Coronary artery (tissue), 2 donors: ENCODE results near the gene XXYLT1.

ENCODE experiments used
- DNase-seq: peaks from one replicate; pipeline ENCODE4 v3.0.0-alpha.2; 2017; ENCODE audit warnings: low spot score
- H3K27ac ChIP-seq, 2 donors: fragments of 200-600 bp; sonication (generic); one replicate each; pipeline ENCODE4 v1.5.1; 2016 to 2019
- H3K4me3 ChIP-seq: fragments of 200-600 bp; sonication (generic); 2 replicates; pipeline ENCODE4 v1.5.1; 2016; ENCODE audit warnings: mild to moderate bottlenecking, moderate library complexity
- CTCF ChIP-seq: fragments of 200-600 bp; sonication (generic); IDR thresholded peaks from one replicate; pipeline ENCODE4 v1.5.1; 2019; ENCODE audit warnings: antibody characterized with exemption

Gene XXYLT1

GRCh38 chr3:195060531-195061291 lies 210.2 kb downstream of the XXYLT1 start:
- DNase-seq: no peak
- Histone ChIP-seq H3K27ac (no peak overlapping the region), H3K4me3 (no peak overlapping the region)
- no peak for TF ChIP-seq CTCF

- Histone ChIP-seq H3K4me3 (no peak overlapping the region), H3K27ac (no peak overlapping the region)
- TF ChIP-seq CTCF: no peak
- no peak for DNase-seq
These were observed 210.8 kb downstream of the XXYLT1 start for GRCh38 chr3:195060217-195060481.

GRCh38 chr3:195059471-195060216 lies 211.3 kb downstream of the XXYLT1 start:
- no peak for TF ChIP-seq CTCF
- no peak for DNase-seq
- Histone ChIP-seq H3K4me3 (no peak overlapping the region), H3K27ac (no peak overlapping the region)

GRCh38 chr3:195059006-195059350 lies 212.0 kb downstream of the XXYLT1 start:
- Histone ChIP-seq H3K4me3 (no peak overlapping the region), H3K27ac (no peak overlapping the region)
- no peak for TF ChIP-seq CTCF
- no peak for DNase-seq

GRCh38 chr3:195058336-195059005 lies 212.5 kb downstream of the XXYLT1 start:
- Histone ChIP-seq H3K4me3 (no peak overlapping the region), H3K27ac (no peak overlapping the region)
- TF ChIP-seq CTCF: no peak
- DNase-seq: no peak

- no peak overlapping the region for H3K27ac ChIP-seq
- DNase-seq: no peak
- no peak for TF ChIP-seq CTCF
- no peak overlapping the region for H3K4me3 ChIP-seq
These were observed 213.2 kb downstream of the XXYLT1 start for GRCh38 chr3:195057716-195058115.
